SU-DHL-6 (cell line): ENCODE data around the gene RUVBL1.

Source experiments
- CTCF ChIP-seq: fragments of 200-600 bp; sonication (generic); IDR thresholded peaks from one replicate; pipeline ENCODE4 v1.5.1; 2017; ENCODE audit warnings: antibody characterized with exemption, mild to moderate bottlenecking, low read length, moderate library complexity; ENCODE audit not compliant: insufficient read depth, poor library complexity, severe bottlenecking
- EZH2phosphoT487 ChIP-seq: fragments of 200-600 bp; sonication (generic), shearing (Covaris generic); conservative IDR thresholded peaks from 2 replicates; pipeline ENCODE4 v1.6.1; 2018; ENCODE audit warnings: mild to moderate bottlenecking, antibody characterized with exemption, low read length, moderate library complexity, mixed read lengths

GRCh38 chr3:128098234-128098633 lies 25.4 kb downstream of the RUVBL1 start:
- TF ChIP-seq CTCF: no peak
- TF ChIP-seq EZH2phosphoT487: no peak
